HepG2 (cell line): ENCODE results near the gene TTPAL. TPM values are rescaled to one million over a fixed set of nuclear protein-coding genes. Genes with fewer than 3 reads are reported as not detected.
A peak's percentile ranks its signal among the peaks of the same experiment; 100 is the strongest.

Source experiments
- BCLAF1 ChIP-seq: fragments of 450-650 bp; IDR thresholded peaks from 2 replicates; pipeline ENCODE4 v1.6.1; 2017; ENCODE audit warnings: mild to moderate bottlenecking
- BRD4 ChIP-seq: sonication (generic); formaldehyde crosslinking; IDR thresholded peaks from 2 replicates; pipeline ENCODE4 v1.4.0; 2020; ENCODE audit warnings: missing genetic modification reagents
- CC2D1A ChIP-seq: sonication (generic); formaldehyde crosslinking; IDR thresholded peaks from 2 replicates; pipeline ENCODE4 v1.8.1; 2023; ENCODE audit warnings: mild to moderate bottlenecking, missing genetic modification reagents
- CREB1 ChIP-seq, 2 experiments: fragments of 450-650 bp in 1 of 2; IDR thresholded peaks; 2 replicates each; pipeline ENCODE4 v1.6.1; 2016 to 2017; ENCODE audit warnings: control low read depth in 1 of 2, mild to moderate bottlenecking in 1 of 2, missing compliant biosample characterization in 1 of 2, missing genetic modification characterization in 1 of 2
- FOXC1 ChIP-seq: sonication (generic); formaldehyde crosslinking; IDR thresholded peaks from 2 replicates; pipeline ENCODE4 v1.8.0; 2022; ENCODE audit warnings: mild to moderate bottlenecking, missing genetic modification reagents, borderline replicate concordance
- GTF3A ChIP-seq: sonication (generic); formaldehyde crosslinking; conservative IDR thresholded peaks from 2 replicates; pipeline ENCODE4 v1.4.0; 2020; ENCODE audit warnings: mild to moderate bottlenecking, missing genetic modification reagents
- HIC2 ChIP-seq: sonication (generic); formaldehyde crosslinking; IDR thresholded peaks from 2 replicates; pipeline ENCODE4 v1.9.0; 2022; ENCODE audit warnings: low read depth, missing genetic modification reagents
- HNRNPUL1 ChIP-seq: fragments of 200-400 bp; formaldehyde crosslinking; IDR thresholded peaks from 2 replicates; pipeline ENCODE4 v1.6.1; 2017; ENCODE audit warnings: low read depth, mild to moderate bottlenecking, low read length, moderate library complexity
- JUND ChIP-seq: sonication (generic); formaldehyde crosslinking; IDR thresholded peaks from 2 replicates; pipeline ENCODE4 v1.8.0; 2022; ENCODE audit warnings: mild to moderate bottlenecking, missing genetic modification reagents
- SOX6 ChIP-seq, 2 experiments: fragments of 450-650 bp in 1 of 2; sonication (generic) in 1 of 2; formaldehyde crosslinking in 1 of 2; IDR thresholded peaks; 2 replicates each; pipeline versions ENCODE4 v1.4.0 to v1.6.1; 2017 to 2020; ENCODE audit warnings: antibody characterized with exemption in 1 of 2, mild to moderate bottlenecking in 1 of 2, missing genetic modification reagents in 1 of 2
- TMF1 ChIP-seq: sonication (generic); formaldehyde crosslinking; IDR thresholded peaks from 2 replicates; pipeline ENCODE4 v1.8.1; 2022; ENCODE audit warnings: low read depth, missing genetic modification reagents
- ZNF207 ChIP-seq: fragments of 450-650 bp; IDR thresholded peaks from 2 replicates; pipeline ENCODE4 v1.6.1; 2016; ENCODE audit warnings: antibody characterized with exemption, borderline replicate concordance
- ZNF251 ChIP-seq: sonication (generic); formaldehyde crosslinking; IDR thresholded peaks from 2 replicates; pipeline ENCODE4 v1.9.0; 2021; ENCODE audit warnings: mild to moderate bottlenecking, missing genetic modification reagents
- ZNF331 ChIP-seq: sonication (generic); formaldehyde crosslinking; IDR thresholded peaks from 2 replicates; pipeline ENCODE4 v1.4.0; 2020; ENCODE audit warnings: missing genetic modification reagents
- ZNF337 ChIP-seq: sonication (generic); formaldehyde crosslinking; IDR thresholded peaks from 2 replicates; pipeline ENCODE4 v1.5.1; 2020; ENCODE audit warnings: missing genetic modification reagents, low read depth, mild to moderate bottlenecking, borderline replicate concordance
- ZNF552 ChIP-seq: sonication (generic); formaldehyde crosslinking; IDR thresholded peaks from 2 replicates; pipeline ENCODE4 v1.9.0; 2022; ENCODE audit warnings: missing genetic modification reagents, mild to moderate bottlenecking, borderline replicate concordance
- polyA plus RNA-seq, 8 experiments: library from polyadenylated mRNA; depleted of rRNA in 3 of 8; stranded (reverse) in 7 of 8; unstranded in 1 of 8; fragments of >200 nt; fragmentation: Illumina TruSeq in 4 of 8; extraction: Trizol in 4 of 8; gene quantifications; 2 replicates each; pipeline versions ENCODE4 v1.2.1 to v1.2.3, GENCODE V29; 2011 to 2016; ENCODE audit warnings: low read depth in 4 of 8, missing spikeins in 1 of 8, mixed read lengths in 1 of 8; ENCODE audit not compliant: insufficient read depth in 1 of 8
- total RNA-seq, 5 experiments: library from RNA; depleted of rRNA; stranded (reverse); fragments of >200 nt; fragmentation: Illumina TruSeq; extraction: Trizol; gene quantifications; 2 replicates each; pipeline ENCODE4 v1.2.3, GENCODE V29; 2016; ENCODE audit warnings: low read depth in 1 of 5
- TF ChIP-seq, protein P1 (sequence below): IDR thresholded peaks from 2 replicates; pipeline ENCODE4 v1.6.1; 2016; ENCODE audit warnings: missing biosample characterization, missing genetic modification reagents, low read depth
- TF ChIP-seq, protein P2 (sequence below): fragments of 450-650 bp; IDR thresholded peaks from 2 replicates; pipeline ENCODE4 v1.6.1; 2016

TTPAL gene
- total and polyA plus RNA-seq, 2 of the 13 experiments (the other 11 are each of a cell fraction or from before 2014, with no cell fraction given) = 4.3 to 18.8 TPM

DNA sequence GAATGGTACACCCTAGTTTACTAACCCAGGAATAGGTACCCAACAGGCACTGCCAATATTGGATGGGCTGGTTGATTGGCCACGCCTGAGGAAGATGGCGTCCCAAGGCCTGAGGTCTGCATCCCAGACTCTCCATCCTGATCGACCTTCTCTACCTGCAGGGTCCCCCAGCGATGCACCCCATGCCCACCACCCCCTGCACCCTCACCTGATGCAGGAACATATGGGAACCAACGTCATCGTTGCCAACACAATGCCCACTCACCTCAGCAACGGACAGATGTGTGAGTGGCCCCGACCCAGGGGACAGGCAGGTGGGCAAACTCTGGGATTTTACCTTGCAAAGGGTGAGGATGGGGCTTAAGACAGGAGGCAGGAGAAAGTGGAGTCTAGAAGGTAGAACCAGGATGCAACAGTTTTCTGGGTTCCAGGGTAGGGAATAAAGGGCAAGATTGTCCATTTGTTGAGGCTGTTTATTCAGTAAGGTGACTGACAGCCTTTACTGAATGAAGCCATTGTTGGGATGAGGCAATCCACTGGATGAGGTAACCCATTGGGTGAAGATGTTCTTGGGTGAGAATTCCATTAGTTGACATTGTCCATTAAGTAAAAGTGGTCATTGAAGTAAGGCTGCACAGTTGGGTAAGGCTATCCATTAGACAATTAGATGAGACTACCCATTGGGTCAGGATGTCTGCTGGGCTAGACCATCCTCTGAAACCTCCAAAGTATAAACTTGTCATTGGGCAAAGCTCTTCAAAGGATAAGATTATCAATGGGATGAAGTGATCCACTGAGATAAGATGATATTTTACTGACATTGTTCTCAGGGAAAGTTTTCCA lies 47.3 kb upstream of the TTPAL start (continued):
- no peak for TF ChIP-seq BCLAF1
- TF ChIP-seq FOXC1 (CRISPR knock-in tag) = peak; percentile 48; the same call in 1 of the 2 replicates
- TF ChIP-seq ZNF331 (CRISPR knock-in tag) = peak; percentile 96
- TF ChIP-seq CREB1 (IDR thresholded peaks at IDR 0.05) = no peak
- TF ChIP-seq CREB1 (CRISPR knock-in tag; IDR thresholded peaks at IDR 0.05) = peak; percentile 61; the same call in 1 of the 2 replicates
- TF ChIP-seq HNRNPUL1 = no peak
- peak; percentile 55; the same call in 1 of the 2 replicates for TF ChIP-seq HIC2 (CRISPR knock-in tag)
- no peak for TF ChIP-seq ZNF207
- no peak for TF ChIP-seq CC2D1A
- peak; percentile 87; the same call in 1 of the 2 replicates for TF ChIP-seq ZNF337 (CRISPR knock-in tag)
- TF ChIP-seq, protein P1, sequence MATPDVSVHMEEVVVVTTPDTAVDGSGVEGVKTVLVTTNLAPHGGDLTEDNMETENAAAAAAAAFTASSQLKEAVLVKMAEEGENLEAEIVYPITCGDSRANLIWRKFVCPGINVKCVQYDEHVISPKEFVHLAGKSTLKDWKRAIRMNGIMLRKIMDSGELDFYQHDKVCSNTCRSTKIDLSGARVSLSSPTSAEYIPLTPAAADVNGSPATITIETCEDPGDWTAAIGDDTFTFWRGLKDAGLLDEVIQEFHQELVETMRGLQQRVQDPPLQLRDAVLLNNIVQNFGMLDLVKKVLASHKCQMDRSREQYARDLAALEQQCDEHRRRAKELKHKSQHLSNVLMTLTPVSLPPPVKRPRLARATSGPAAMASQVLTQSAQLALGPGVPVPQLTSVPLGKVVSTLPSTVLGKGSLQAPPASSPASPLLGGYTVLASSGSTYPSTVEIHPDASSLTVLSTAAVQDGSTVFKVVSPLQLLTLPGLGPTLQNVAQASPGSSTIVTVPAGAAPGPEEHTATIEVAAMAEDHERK = no peak
- TF ChIP-seq SOX6 (IDR thresholded peaks at IDR 0.05) = no peak
- peak; percentile 99 for TF ChIP-seq SOX6 (CRISPR knock-in tag; IDR thresholded peaks at IDR 0.05)
- TF ChIP-seq BRD4 (CRISPR knock-in tag) = no peak
- TF ChIP-seq ZNF251 (CRISPR knock-in tag) = 0 out of 2 replicates have a peak, but pooled peaks have one; percentile 82
- peak; percentile 97 for TF ChIP-seq JUND (CRISPR knock-in tag)
- TF ChIP-seq, protein P2, sequence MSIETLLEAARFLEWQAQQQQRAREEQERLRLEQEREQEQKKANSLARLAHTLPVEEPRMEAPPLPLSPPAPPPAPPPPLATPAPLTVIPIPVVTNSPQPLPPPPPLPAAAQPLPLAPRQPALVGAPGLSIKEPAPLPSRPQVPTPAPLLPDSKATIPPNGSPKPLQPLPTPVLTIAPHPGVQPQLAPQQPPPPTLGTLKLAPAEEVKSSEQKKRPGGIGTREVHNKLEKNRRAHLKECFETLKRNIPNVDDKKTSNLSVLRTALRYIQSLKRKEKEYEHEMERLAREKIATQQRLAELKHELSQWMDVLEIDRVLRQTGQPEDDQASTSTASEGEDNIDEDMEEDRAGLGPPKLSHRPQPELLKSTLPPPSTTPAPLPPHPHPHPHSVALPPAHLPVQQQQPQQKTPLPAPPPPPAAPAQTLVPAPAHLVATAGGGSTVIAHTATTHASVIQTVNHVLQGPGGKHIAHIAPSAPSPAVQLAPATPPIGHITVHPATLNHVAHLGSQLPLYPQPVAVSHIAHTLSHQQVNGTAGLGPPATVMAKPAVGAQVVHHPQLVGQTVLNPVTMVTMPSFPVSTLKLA = no peak
- TF ChIP-seq ZNF552 (CRISPR knock-in tag) = 0 out of 2 replicates have a peak, but pooled peaks have one; percentile 18
- TF ChIP-seq GTF3A = no peak
- TF ChIP-seq TMF1 = peak; percentile 74
